Osteoblast (primary cell): ENCODE results near the gene CYP2W1. TPM values are rescaled to one million over a fixed set of nuclear protein-coding genes. Genes with fewer than 3 reads are reported as not detected.

ENCODE experiments used
- DNase-seq: peaks from one replicate; pipeline ENCODE4 v3.0.0; 2011; ENCODE audit warnings: low spot score, mixed read lengths; ENCODE audit not compliant: insufficient read length; ENCODE audit errors: missing footprints
- H2AFZ ChIP-seq: 2 replicates; pipeline ENCODE4 v1.6.0; 2011; ENCODE audit warnings: mild to moderate bottlenecking, low read length
- H3K27ac ChIP-seq: 2 replicates; pipeline ENCODE4 v1.5.1; 2011; ENCODE audit warnings: mild to moderate bottlenecking, low read depth, low read length, moderate library complexity
- H3K27me3 ChIP-seq: 2 replicates; pipeline ENCODE4 v1.6.0; 2012; ENCODE audit warnings: mild to moderate bottlenecking, control low read depth, inconsistent platforms, low read length, moderate library complexity; ENCODE audit not compliant: insufficient read depth
- H3K36me3 ChIP-seq: 2 replicates; pipeline ENCODE4 v1.5.1; 2011; ENCODE audit warnings: mild to moderate bottlenecking, low read length, control low read depth, moderate library complexity; ENCODE audit not compliant: insufficient read depth
- H3K4me1 ChIP-seq: 2 replicates; pipeline ENCODE4 v1.5.1; 2011; ENCODE audit warnings: mild to moderate bottlenecking, low read length, control low read depth, moderate library complexity; ENCODE audit not compliant: insufficient read depth
- H3K4me2 ChIP-seq: 2 replicates; pipeline ENCODE4 v1.6.0; 2011; ENCODE audit warnings: mild to moderate bottlenecking, low read length; ENCODE audit not compliant: insufficient read depth
- H3K4me3 ChIP-seq: fragments of 200-600 bp; sonication (generic); 3 replicates; pipeline ENCODE4 v1.5.1; 2012; ENCODE audit warnings: mild to moderate bottlenecking, low read length, inconsistent platforms; ENCODE audit not compliant: insufficient read depth
- H3K79me2 ChIP-seq: 2 replicates; pipeline ENCODE4 v1.6.0; 2012; ENCODE audit warnings: mild to moderate bottlenecking, low read length, control low read depth, inconsistent platforms; ENCODE audit not compliant: insufficient read depth
- H3K9me3 ChIP-seq: 2 replicates; pipeline ENCODE4 v1.5.1; 2011; ENCODE audit warnings: low read depth, low read length, control low read depth
- H4K20me1 ChIP-seq: 2 replicates; pipeline ENCODE4 v1.6.0; 2012; ENCODE audit warnings: mild to moderate bottlenecking, low read length, control low read depth; ENCODE audit not compliant: insufficient read depth
- total RNA-seq: library from RNA; depleted of rRNA; stranded (reverse); fragments of >200 nt; gene quantifications from 2 replicates; pipeline ENCODE4 v1.2.3, GENCODE V29; 2012
- TF ChIP-seq, protein P1 (sequence below): IDR thresholded peaks from 2 replicates; pipeline ENCODE4 v1.5.1; 2011; ENCODE audit warnings: mild to moderate bottlenecking, low read depth, low read length, moderate library complexity; ENCODE audit errors: extremely low read depth

Gene CYP2W1
- total RNA-seq, 1 donor: not detected

- Histone ChIP-seq H3K27ac (no peak overlapping the region), H3K27me3 (peaks cover 7% of the 10 kb centered on the region), H2AFZ (no peak overlapping the region), H3K4me1 (no peaks in the 10 kb centered on the region), H3K4me2 (no peak overlapping the region), H3K9me3 (no peaks in the 10 kb centered on the region), H4K20me1 (peaks cover 13% of the 10 kb centered on the region), H3K36me3 (peaks cover 18% of the 10 kb centered on the region), H3K79me2 (no peaks in the 10 kb centered on the region), H3K4me3 (no peak overlapping the region)
- TF ChIP-seq, protein P1, sequence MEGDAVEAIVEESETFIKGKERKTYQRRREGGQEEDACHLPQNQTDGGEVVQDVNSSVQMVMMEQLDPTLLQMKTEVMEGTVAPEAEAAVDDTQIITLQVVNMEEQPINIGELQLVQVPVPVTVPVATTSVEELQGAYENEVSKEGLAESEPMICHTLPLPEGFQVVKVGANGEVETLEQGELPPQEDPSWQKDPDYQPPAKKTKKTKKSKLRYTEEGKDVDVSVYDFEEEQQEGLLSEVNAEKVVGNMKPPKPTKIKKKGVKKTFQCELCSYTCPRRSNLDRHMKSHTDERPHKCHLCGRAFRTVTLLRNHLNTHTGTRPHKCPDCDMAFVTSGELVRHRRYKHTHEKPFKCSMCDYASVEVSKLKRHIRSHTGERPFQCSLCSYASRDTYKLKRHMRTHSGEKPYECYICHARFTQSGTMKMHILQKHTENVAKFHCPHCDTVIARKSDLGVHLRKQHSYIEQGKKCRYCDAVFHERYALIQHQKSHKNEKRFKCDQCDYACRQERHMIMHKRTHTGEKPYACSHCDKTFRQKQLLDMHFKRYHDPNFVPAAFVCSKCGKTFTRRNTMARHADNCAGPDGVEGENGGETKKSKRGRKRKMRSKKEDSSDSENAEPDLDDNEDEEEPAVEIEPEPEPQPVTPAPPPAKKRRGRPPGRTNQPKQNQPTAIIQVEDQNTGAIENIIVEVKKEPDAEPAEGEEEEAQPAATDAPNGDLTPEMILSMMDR: no peak
- DNase-seq: no peak
Measured at GRCh38 chr7:996079-996872, 13.3 kb downstream of the CYP2W1 start.

DNA sequence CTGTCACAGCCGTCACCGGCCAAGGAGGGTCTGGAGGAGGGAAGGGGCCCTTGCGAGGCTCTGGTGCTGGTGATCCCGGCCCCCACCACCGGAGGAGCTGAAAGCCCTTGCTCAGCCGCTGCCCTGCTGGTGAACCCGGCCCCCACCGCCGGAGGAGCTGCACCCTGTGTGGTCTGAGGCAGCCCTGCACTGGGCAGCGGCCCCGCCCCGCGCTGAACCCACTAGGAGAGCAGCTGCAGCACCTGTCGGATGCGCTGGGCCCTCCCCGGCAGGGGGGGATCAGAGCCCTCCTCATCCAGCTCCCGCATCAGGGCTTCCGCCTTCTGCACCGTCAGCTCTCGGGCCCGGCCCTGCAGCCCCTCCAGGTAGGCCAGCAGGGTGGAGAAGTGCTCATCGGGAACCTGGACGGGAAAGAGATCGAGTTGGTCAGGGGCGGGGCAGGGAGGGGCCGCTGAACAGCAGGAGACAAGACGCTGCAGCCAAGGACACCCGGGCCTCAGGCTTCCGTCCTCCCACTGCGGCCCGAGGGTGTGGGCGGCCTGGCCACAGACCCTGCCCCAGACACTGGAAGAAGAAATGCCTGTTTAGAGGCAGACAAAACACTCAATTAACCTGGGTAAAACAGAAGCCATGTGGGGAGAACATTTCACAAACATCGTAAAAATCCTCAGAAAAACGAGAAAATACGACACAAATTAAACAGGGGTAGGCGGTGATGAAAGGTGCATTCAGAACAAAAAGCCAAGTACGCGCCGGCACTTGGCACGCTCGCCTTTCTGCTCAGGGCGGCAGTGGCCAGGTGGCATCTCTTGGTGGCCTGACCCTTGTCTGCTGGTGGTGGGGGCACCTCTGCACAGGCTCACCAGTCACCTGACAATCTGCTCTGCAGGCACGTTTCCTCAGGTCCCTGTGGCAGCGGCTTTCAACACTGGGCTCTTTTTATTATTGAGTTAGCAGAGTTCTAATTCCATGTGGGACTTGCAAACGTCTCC is 14.7 kb downstream of the CYP2W1 start:
- H3K36me3 ChIP-seq: peaks cover 18% of the 10 kb centered on the region
- H3K27me3 ChIP-seq: no peaks in the 10 kb centered on the region
- DNase-seq: no peak
- peaks cover 13% of the 10 kb centered on the region for H4K20me1 ChIP-seq
- H3K79me2 ChIP-seq: no peaks in the 10 kb centered on the region
- no peaks in the 10 kb centered on the region for H3K9me3 ChIP-seq
- H2AFZ ChIP-seq: no peak overlapping the region
- TF ChIP-seq, protein P1: no peak
- no peak overlapping the region for H3K4me2 ChIP-seq
- H3K27ac ChIP-seq: no peak overlapping the region
- no peaks in the 10 kb centered on the region for H3K4me1 ChIP-seq
- no peak overlapping the region for H3K4me3 ChIP-seq

GRCh38 chr7:999149-999879 is 16.3 kb downstream of the CYP2W1 start:
- Histone ChIP-seq H3K4me2 (no peak overlapping the region), H3K27me3 (no peaks in the 10 kb centered on the region), H2AFZ (no peak overlapping the region), H3K27ac (no peak overlapping the region), H3K36me3 (peaks cover 18% of the 10 kb centered on the region), H3K9me3 (no peaks in the 10 kb centered on the region), H3K79me2 (no peaks in the 10 kb centered on the region), H3K4me1 (no peaks in the 10 kb centered on the region), H3K4me3 (no peak overlapping the region), H4K20me1 (peaks cover 5% of the 10 kb centered on the region)
- DNase-seq: no peak
- TF ChIP-seq, protein P1: no peak
